HAP-1 (cell line): ENCODE data around the gene HMGXB3.

Experiments used
- DNase-seq, 2 experiments: peaks; one replicate each; pipeline ENCODE4 v3.0.0-alpha.2; 2016 to 2020; ENCODE audit warnings: low spot score in 2 of 2
- H3K27me3 ChIP-seq: fragments of 250-450 bp; sonication (Bioruptor Pico); 2 replicates; pipeline ENCODE4 v1.5.1; 2020; ENCODE audit warnings: low read depth, mild to moderate bottlenecking, moderate library complexity
- H3K36me3 ChIP-seq: fragments of 250-450 bp; sonication (Bioruptor Pico); replicated peaks from 2 replicates; pipeline ENCODE4 v1.5.1; 2020; ENCODE audit warnings: mild to moderate bottlenecking
- H3K4me1 ChIP-seq: fragments of 250-450 bp; sonication (Bioruptor Pico); 2 replicates; pipeline ENCODE4 v1.5.1; 2020; ENCODE audit warnings: mild to moderate bottlenecking
- H3K4me3 ChIP-seq: fragments of 250-450 bp; sonication (Bioruptor Pico); 2 replicates; pipeline ENCODE4 v1.5.1; 2020; ENCODE audit warnings: mild to moderate bottlenecking, moderate library complexity
- H3K9me3 ChIP-seq: fragments of 250-450 bp; sonication (Bioruptor Pico); 2 replicates; pipeline ENCODE4 v1.5.1; 2020; ENCODE audit warnings: mild to moderate bottlenecking, moderate library complexity
- in situ Hi-C: fragments of 300-500 bp; cut with MboI; formaldehyde crosslinking; loops from 3 replicates; pipeline ENCODE4 v1.14.3; 2020; ENCODE audit warnings: low sequenced_read_pairs, inconsistent platforms, mixed read lengths

Gene HMGXB3, protein sequence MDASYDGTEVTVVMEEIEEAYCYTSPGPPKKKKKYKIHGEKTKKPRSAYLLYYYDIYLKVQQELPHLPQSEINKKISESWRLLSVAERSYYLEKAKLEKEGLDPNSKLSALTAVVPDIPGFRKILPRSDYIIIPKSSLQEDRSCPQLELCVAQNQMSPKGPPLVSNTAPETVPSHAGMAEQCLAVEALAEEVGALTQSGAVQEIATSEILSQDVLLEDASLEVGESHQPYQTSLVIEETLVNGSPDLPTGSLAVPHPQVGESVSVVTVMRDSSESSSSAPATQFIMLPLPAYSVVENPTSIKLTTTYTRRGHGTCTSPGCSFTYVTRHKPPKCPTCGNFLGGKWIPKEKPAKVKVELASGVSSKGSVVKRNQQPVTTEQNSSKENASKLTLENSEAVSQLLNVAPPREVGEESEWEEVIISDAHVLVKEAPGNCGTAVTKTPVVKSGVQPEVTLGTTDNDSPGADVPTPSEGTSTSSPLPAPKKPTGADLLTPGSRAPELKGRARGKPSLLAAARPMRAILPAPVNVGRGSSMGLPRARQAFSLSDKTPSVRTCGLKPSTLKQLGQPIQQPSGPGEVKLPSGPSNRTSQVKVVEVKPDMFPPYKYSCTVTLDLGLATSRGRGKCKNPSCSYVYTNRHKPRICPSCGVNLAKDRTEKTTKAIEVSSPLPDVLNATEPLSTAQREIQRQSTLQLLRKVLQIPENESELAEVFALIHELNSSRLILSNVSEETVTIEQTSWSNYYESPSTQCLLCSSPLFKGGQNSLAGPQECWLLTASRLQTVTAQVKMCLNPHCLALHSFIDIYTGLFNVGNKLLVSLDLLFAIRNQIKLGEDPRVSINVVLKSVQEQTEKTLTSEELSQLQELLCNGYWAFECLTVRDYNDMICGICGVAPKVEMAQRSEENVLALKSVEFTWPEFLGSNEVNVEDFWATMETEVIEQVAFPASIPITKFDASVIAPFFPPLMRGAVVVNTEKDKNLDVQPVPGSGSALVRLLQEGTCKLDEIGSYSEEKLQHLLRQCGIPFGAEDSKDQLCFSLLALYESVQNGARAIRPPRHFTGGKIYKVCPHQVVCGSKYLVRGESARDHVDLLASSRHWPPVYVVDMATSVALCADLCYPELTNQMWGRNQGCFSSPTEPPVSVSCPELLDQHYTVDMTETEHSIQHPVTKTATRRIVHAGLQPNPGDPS (N-terminal part only)

GRCh38 chr5:150000256-150000989 lies at the start of gene HMGXB3, which contains the start of gene TIGD6:
TSS of gene HMGXB3 (plus strand) at chr5:150000739. CDS start at chr5:150004853, 4,114 bp downstream.
TSS of gene TIGD6 (minus strand) at chr5:150000654. CDS start at chr5:149996348, 4,306 bp downstream.
- Histone ChIP-seq H3K9me3 (no peaks in the 10 kb centered on the region), H3K36me3 (peaks cover 11% of the 10 kb centered on the region), H3K4me3 (peak within 1 kb of the TSS; percentile 85), H3K27me3 (no peaks in the 10 kb centered on the region), H3K4me1 (peaks cover 10% of the 10 kb centered on the region)
- DNase-seq: peak; percentile 93 to 94
- in situ Hi-C loops: no loop called here

DNA sequence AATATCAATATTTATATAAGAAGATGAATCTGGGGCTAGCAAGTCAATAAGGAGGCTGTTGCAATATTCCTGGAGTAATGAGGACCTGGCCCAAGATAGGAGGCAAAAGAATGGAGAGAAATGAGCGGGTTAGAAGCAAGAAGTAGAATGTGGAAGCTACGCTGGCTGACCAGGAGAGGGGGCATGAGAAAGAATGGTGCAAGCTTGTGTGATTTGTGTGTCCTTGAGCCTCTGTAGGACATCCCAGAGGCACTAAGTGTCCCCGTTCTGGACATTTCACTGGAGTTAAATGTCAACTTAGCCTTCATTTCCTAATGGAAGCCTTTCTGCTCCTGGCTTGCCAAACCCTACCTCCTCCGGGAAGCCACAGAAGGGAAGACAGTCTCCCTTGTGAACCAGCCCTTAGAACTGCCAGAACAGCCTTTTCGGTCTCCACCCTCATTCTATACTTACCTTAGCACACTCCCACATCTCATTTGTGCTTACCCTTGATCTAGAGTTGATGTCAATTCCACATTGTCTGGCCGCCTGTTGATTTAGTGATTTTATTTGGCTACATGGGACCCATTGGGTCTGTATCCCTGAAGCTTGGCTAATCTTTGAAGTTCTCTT lies 49.3 kb upstream of the HMGXB3 start:
- no peak overlapping the region for H3K4me3 ChIP-seq
- peaks cover 3% of the 10 kb centered on the region; the same call in 1 of the 2 replicates for H3K27me3 ChIP-seq
- in situ Hi-C loops: no loop called here
- no peaks in the 10 kb centered on the region for H3K36me3 ChIP-seq
- H3K9me3 ChIP-seq: no peaks in the 10 kb centered on the region
- no peak for DNase-seq
- H3K4me1 ChIP-seq: no peaks in the 10 kb centered on the region

GRCh38 chr5:149953436-149954121 lies 47.0 kb upstream of the HMGXB3 start:
- H3K4me3 ChIP-seq: no peak overlapping the region
- no peak for DNase-seq
- no peaks in the 10 kb centered on the region for H3K9me3 ChIP-seq
- in situ Hi-C loops: no loop called here
- H3K4me1 ChIP-seq: peaks cover 2% of the 10 kb centered on the region; the same call in 1 of the 2 replicates
- peaks cover 3% of the 10 kb centered on the region; the same call in 1 of the 2 replicates for H3K27me3 ChIP-seq
- H3K36me3 ChIP-seq: no peaks in the 10 kb centered on the region

GRCh38 chr5:149954798-149955197 lies 45.7 kb upstream of the HMGXB3 start:
- Histone ChIP-seq H3K4me3 (no peak overlapping the region), H3K36me3 (no peaks in the 10 kb centered on the region), H3K9me3 (no peaks in the 10 kb centered on the region), H3K27me3 (no peaks in the 10 kb centered on the region), H3K4me1 (peaks cover 6% of the 10 kb centered on the region)
- DNase-seq: no peak
- in situ Hi-C loops: no loop called here

DNA sequence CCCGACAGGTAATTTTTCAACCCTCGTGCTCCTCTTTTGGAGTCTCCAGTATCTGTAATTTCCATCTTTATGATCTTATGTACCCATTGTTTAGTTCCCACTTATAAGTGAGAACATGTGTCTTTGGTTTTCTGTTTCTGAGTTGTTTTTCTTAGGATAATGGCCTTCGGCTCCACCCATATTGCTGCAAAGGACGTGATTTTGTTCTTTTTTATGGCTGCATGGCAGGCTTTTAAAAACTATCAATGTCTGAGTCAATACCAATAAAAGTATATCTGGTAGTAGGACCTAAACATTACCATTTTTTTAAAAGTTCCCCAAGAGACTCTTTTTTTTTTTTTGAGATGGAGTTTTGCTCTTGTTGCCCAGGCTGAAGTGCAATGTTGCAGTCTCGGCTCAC lies 43.9 kb upstream of the HMGXB3 start:
- in situ Hi-C loops: no loop called here
- no peak for DNase-seq
- Histone ChIP-seq H3K36me3 (no peaks in the 10 kb centered on the region), H3K4me1 (peaks cover 16% of the 10 kb centered on the region), H3K4me3 (no peak overlapping the region), H3K9me3 (no peaks in the 10 kb centered on the region), H3K27me3 (no peaks in the 10 kb centered on the region)

GRCh38 chr5:149957855-149958254 lies 42.7 kb upstream of the HMGXB3 start:
- H3K27me3 ChIP-seq: no peaks in the 10 kb centered on the region
- peaks cover 19% of the 10 kb centered on the region for H3K4me1 ChIP-seq
- DNase-seq: no peak
- no peak overlapping the region for H3K4me3 ChIP-seq
- no peaks in the 10 kb centered on the region for H3K9me3 ChIP-seq
- H3K36me3 ChIP-seq: no peaks in the 10 kb centered on the region
- in situ Hi-C loops: no loop called here

- peak; percentile 23 to 32 for DNase-seq
- Histone ChIP-seq H3K9me3 (no peaks in the 10 kb centered on the region), H3K36me3 (no peaks in the 10 kb centered on the region), H3K4me3 (peak overlapping the region; percentile 70), H3K27me3 (no peaks in the 10 kb centered on the region), H3K4me1 (peaks cover 19% of the 10 kb centered on the region)
- in situ Hi-C loops: no loop called here
Observed at GRCh38 chr5:149959406-149960236, 40.9 kb upstream of the HMGXB3 start.

DNA sequence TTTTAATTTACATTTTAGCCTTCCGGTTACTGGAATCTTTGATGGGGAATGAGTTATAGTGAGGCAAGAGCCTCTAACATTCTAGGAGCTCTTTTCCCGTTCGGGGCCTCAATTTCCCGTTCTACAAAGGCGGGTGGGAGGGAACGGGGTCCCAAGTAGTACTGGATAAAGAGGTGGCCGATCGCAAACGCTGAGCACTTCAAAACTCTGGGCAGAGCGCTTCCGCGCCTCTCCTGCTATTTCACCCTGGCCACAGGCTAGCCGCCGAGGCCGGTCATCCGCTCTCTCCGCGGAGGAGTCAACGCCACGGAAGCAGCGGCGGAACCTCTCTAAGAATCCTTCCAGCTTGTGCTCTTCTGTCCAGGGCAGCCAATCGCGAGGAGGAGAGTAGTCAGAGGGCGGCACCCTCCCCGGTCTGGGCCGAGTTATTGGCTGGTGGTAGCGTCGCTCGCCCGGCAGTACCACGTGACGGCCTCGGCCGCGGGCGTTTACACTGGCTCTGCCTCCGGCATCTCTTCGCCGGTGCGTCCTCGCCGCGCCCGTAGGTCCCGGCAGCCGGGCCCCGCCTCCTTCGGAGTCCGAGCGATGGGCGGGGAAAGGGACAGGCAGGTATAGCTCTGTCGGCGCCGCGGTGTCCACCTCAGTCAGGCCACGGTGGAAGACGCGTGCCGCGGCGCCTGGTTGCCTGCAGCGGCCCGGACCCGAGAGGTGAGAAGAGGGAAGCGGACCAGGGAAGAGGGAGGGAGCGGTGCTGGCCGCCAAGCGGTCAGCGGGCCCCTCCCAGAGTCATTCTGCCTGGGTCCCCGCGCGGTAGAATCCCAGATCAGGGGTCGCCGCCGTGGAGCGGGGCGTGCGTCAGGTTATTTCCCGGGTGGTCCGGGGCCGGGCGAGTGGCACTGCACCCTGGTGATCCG lies 40.0 kb upstream of the HMGXB3 start, which contains the start of gene SLC26A2:
SLC26A2 (plus strand) TSS at position 487 of the 914 bp plus-strand sequence. CDS start 16,895 bp downstream, outside the sequence.
- DNase-seq: peak; percentile 95 to 97
- in situ Hi-C loops: no loop called here
- Histone ChIP-seq H3K4me3 (peak within 1 kb of the TSS; percentile 70), H3K36me3 (no peaks in the 10 kb centered on the region), H3K4me1 (peaks cover 19% of the 10 kb centered on the region), H3K27me3 (no peaks in the 10 kb centered on the region), H3K9me3 (no peaks in the 10 kb centered on the region)

GRCh38 chr5:149961186-149961685 lies 39.3 kb upstream of the HMGXB3 start:
- H3K9me3 ChIP-seq: no peaks in the 10 kb centered on the region
- in situ Hi-C loops: no loop called here

GRCh38 chr5:149961957-149962409 lies 38.6 kb upstream of the HMGXB3 start:
- DNase-seq: peak in 1 of 2 experiments; percentile 17
- H3K9me3 ChIP-seq: no peaks in the 10 kb centered on the region
- in situ Hi-C loops: no loop called here
- H3K27me3 ChIP-seq: no peaks in the 10 kb centered on the region
- H3K36me3 ChIP-seq: no peaks in the 10 kb centered on the region
- H3K4me1 ChIP-seq: peaks cover 17% of the 10 kb centered on the region
- H3K4me3 ChIP-seq: peak overlapping the region; percentile 70; the same call in 1 of the 2 replicates

More at GRCh38 chr5:149961186-149961685, 39.3 kb upstream of the HMGXB3 start:
- peaks cover 19% of the 10 kb centered on the region for H3K4me1 ChIP-seq
- peak overlapping the region; percentile 70 for H3K4me3 ChIP-seq
- no peaks in the 10 kb centered on the region for H3K27me3 ChIP-seq
- DNase-seq: no peak
- no peaks in the 10 kb centered on the region for H3K36me3 ChIP-seq
